Ovary (tissue), 9 donors: Measurements from ENCODE around the gene MCF2L. TPM values are rescaled to one million over a fixed set of nuclear protein-coding genes. Genes with fewer than 3 reads are reported as not detected.

Source experiments
- DNase-seq, 5 donors: peaks; one replicate each; pipeline ENCODE4 v3.0.0-alpha.2; 2019 to 2020
- H3K27ac ChIP-seq, 2 donors: fragments of 200-600 bp; one replicate each; pipeline versions ENCODE4 v1.5.1 to v1.8.0; 2019 to 2022
- H3K27me3 ChIP-seq: fragments of 200-600 bp; one replicate; pipeline ENCODE4 v1.8.0; 2022
- H3K36me3 ChIP-seq: fragments of 200-600 bp; sonication (generic); one replicate; pipeline ENCODE4 v1.5.1; 2019
- H3K4me1 ChIP-seq: one replicate; pipeline ENCODE4 v1.8.1; 2013; ENCODE audit warnings: mild to moderate bottlenecking, moderate library complexity; ENCODE audit not compliant: insufficient read depth
- H3K4me3 ChIP-seq: fragments of 200-600 bp; sonication (generic); one replicate; pipeline ENCODE4 v1.5.1; 2017
- H3K9me3 ChIP-seq, 2 donors: fragments of 200-600 bp in 1 of 2; sonication (generic) in 1 of 2; one replicate each; pipeline versions ENCODE4 v1.5.1 to v1.8.1; 2013 to 2019; ENCODE audit warnings: mild to moderate bottlenecking in 1 of 2, moderate library complexity in 1 of 2
- EP300 ChIP-seq: sonication (generic); formaldehyde crosslinking; IDR thresholded peaks from one replicate; pipeline ENCODE4 v1.6.1; 2017; ENCODE audit warnings: antibody characterized with exemption
- POLR2A ChIP-seq: fragments of 450-650 bp; IDR thresholded peaks from one replicate; pipeline ENCODE4 v1.6.1; 2017; ENCODE audit warnings: antibody characterized with exemption, mild to moderate bottlenecking, moderate library complexity
- WGBS, 3 donors: extraction: QIAGEN DNeasy Blood & Tissue Kit in 1 of 3; methylation state at CpG; one replicate each; pipeline versions ENCODE4 v1.1.5 to v1.1.7; 2013 to 2017; 5-methylcytosine and 5-hydroxymethylcytosine counted together
- intact Hi-C, 4 donors: fragments of 100-400 bp; cut with DNase I; formaldehyde crosslinking; loops; one replicate each; pipeline versions ENCODE4 v1.11.0 to v1.15.1; 2022 to 2023
- polyA plus RNA-seq, 2 donors: library from polyadenylated mRNA; stranded (reverse); fragments of 200-250 nt in 1 of 2; fragments of 350-450 nt in 1 of 2; fragmentation: Illumina TruSeq in 1 of 2; extraction: RNeasy Lipid Tissue Mini Kit (QIAGEN cat#74804) in 1 of 2; gene quantifications; one replicate each; pipeline ENCODE4 v1.2.3, GENCODE V29; 2013 to 2014
- total RNA-seq, 7 donors: library from RNA; depleted of rRNA in 2 of 7; stranded (reverse); fragments of >200 nt in 2 of 7; fragmentation: NEBNext Ultra II Directional in 3 of 7; extraction: Animal tissue kit (Norgen Biotek cat#: 25700) in 3 of 7; gene quantifications; one replicate each; pipeline versions ENCODE4 v1.1.0 to v1.2.4, GENCODE V29; 2016 to 2023
- TF ChIP-seq, protein P1 (sequence below), 3 donors: fragments of 450-650 bp in 2 of 3; fragments of 200-600 bp in 1 of 3; IDR thresholded peaks; one replicate each; pipeline versions ENCODE4 v1.5.1 to v1.8.0; 2016 to 2022; ENCODE audit warnings: antibody characterized with exemption in 3 of 3, mild to moderate bottlenecking in 1 of 3
- donor health status: DM: no; HTN: no; CAD: no; lungs with moderate emphysema.
- donor health status: DM: no; HTN: no; CAD: no.
- donor health status: Bipolar disorder and iron deficiency.
- donor health status: DM: yes; HTN: yes; CAD: no.
- donor health status: DM: no; HTN: no; CAD: no.
- donor health status: DM: yes; HTN: yes; CAD: no.

MCF2L gene
- total and polyA plus RNA-seq, 9 donors, result 5.6 to 22.2 (median 8.7) TPM

- Histone ChIP-seq H3K27me3 (no peaks in the 10 kb centered on the region), H3K27ac (no peak overlapping the region), H3K4me3 (no peak overlapping the region), H3K9me3 (no peaks in the 10 kb centered on the region), H3K36me3 (no peaks in the 10 kb centered on the region), H3K4me1 (no peaks in the 10 kb centered on the region)
- DNase-seq, result no peak
- 82 to 88% (median 83%) methylated on average over 9 of the region's 9 CpGs for WGBS, 3 donors
- intact Hi-C loops, result no loop called here
- TF ChIP-seq, protein P1, sequence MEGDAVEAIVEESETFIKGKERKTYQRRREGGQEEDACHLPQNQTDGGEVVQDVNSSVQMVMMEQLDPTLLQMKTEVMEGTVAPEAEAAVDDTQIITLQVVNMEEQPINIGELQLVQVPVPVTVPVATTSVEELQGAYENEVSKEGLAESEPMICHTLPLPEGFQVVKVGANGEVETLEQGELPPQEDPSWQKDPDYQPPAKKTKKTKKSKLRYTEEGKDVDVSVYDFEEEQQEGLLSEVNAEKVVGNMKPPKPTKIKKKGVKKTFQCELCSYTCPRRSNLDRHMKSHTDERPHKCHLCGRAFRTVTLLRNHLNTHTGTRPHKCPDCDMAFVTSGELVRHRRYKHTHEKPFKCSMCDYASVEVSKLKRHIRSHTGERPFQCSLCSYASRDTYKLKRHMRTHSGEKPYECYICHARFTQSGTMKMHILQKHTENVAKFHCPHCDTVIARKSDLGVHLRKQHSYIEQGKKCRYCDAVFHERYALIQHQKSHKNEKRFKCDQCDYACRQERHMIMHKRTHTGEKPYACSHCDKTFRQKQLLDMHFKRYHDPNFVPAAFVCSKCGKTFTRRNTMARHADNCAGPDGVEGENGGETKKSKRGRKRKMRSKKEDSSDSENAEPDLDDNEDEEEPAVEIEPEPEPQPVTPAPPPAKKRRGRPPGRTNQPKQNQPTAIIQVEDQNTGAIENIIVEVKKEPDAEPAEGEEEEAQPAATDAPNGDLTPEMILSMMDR (IDR thresholded peaks at IDR 0.05), result no peak
- no peak for TF ChIP-seq POLR2A
Measured at GRCh38 chr13:113061271-113061625, 92.2 kb downstream of the MCF2L start.

GRCh38 chr13:113061796-113062425 is 92.9 kb downstream of the MCF2L start:
- no peak overlapping the region for H3K4me3 ChIP-seq
- TF ChIP-seq POLR2A (no peak), EP300 (no peak)
- TF ChIP-seq, protein P1 (IDR thresholded peaks at IDR 0.05), result no peak
- no peak for DNase-seq
- WGBS, 3 donors, result 74 to 81% (median 75%) methylated on average over 11 to 14 of the region's 14 CpGs
- H3K27ac ChIP-seq, result no peak overlapping the region
- no peaks in the 10 kb centered on the region for H3K27me3 ChIP-seq
- H3K9me3 ChIP-seq, result no peaks in the 10 kb centered on the region
- intact Hi-C loops, result no loop called here
- no peaks in the 10 kb centered on the region for H3K36me3 ChIP-seq
- H3K4me1 ChIP-seq, result no peaks in the 10 kb centered on the region

DNA sequence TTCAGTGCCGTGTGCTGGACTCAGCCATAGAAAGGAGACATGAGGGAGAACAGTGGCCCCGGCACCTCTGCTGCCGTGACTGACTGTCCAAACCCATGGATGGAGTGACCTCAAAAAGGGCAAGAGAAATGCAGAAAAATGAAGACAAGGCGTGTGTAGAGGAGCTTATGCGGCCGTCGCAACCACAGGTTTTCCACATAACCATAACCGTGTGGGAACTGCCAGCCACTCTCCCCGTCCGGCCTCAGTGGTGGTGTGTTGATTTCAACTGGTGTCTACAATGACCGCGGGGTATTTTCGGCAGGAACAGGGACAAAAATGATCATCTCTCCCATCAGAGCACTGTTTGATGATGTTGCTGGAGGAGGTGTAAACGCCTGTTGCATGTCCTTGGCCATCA is 93.7 kb downstream of the MCF2L start:
- no peaks in the 10 kb centered on the region for H3K27me3 ChIP-seq
- H3K27ac ChIP-seq, result no peak overlapping the region
- 89 to 91% (median 91%) methylated on average over 14 of the region's 14 CpGs for WGBS, 3 donors
- DNase-seq, result no peak
- no peaks in the 10 kb centered on the region for H3K4me1 ChIP-seq
- no peaks in the 10 kb centered on the region for H3K36me3 ChIP-seq
- TF ChIP-seq POLR2A (no peak), EP300 (no peak)
- TF ChIP-seq, protein P1 (IDR thresholded peaks at IDR 0.05), result no peak
- intact Hi-C loops, result no loop called here
- H3K4me3 ChIP-seq, result no peak overlapping the region
- H3K9me3 ChIP-seq, result no peaks in the 10 kb centered on the region

DNA sequence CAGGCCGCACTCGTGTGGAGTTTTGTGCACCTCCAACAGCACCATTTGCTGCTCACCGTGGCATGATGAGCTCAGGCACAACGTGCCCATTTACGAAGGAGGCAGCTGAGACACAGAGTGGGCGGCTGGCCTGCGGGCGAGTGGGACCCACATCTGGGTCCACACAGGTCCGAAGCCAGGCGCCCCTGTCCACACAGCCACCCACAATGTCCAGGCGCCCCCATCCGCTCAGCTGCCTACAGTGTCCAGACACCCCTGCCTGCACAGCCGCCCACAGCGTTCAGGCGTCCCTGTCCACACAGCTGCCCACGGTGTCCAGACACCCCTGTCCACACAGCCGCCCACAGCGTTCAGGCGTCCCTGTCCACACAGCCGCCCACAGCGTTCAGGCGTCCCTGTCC is 94.1 kb downstream of the MCF2L start:
- H3K4me3 ChIP-seq, result no peak overlapping the region
- no peak for DNase-seq
- TF ChIP-seq, protein P1 (IDR thresholded peaks at IDR 0.05), result no peak
- TF ChIP-seq POLR2A, result no peak
- TF ChIP-seq EP300, result no peak
- H3K27ac ChIP-seq, result no peak overlapping the region
- intact Hi-C loops, result no loop called here
- 88 to 91% (median 89%) methylated on average over 22 of the region's 22 CpGs for WGBS, 3 donors
- H3K27me3 ChIP-seq, result no peaks in the 10 kb centered on the region
- no peaks in the 10 kb centered on the region for H3K9me3 ChIP-seq
- no peaks in the 10 kb centered on the region for H3K4me1 ChIP-seq
- no peaks in the 10 kb centered on the region for H3K36me3 ChIP-seq
